Spleen (tissue), 7 donors: ENCODE measurements around the gene PRR23E.

ENCODE experiments used
- CTCF ChIP-seq, 11 experiments: fragments of 200-600 bp in 7 of 11; fragments of 450-650 bp in 4 of 11; sonication (generic) in 4 of 11; IDR thresholded peaks in 8 of 11; conservative IDR thresholded peaks in 3 of 11; 1 replicate in 7 of 11; 2 replicates in 4 of 11; pipeline versions ENCODE4 v1.4.0 to v1.8.0; 2016 to 2021; ENCODE audit warnings: antibody characterized with exemption in 11 of 11, inconsistent platforms in 4 of 11, mild to moderate bottlenecking in 1 of 11
- POLR2A ChIP-seq, 3 donors: fragments of 450-650 bp; IDR thresholded peaks; one replicate each; pipeline ENCODE4 v1.5.1; 2017; ENCODE audit warnings: antibody characterized with exemption in 3 of 3, mild to moderate bottlenecking in 1 of 3
- donor health status: DM: no; HTN: no; CAD: no; lungs with moderate emphysema.
- donor health status: DM: no; HTN: no; CAD: no.
- donor health status: DM: no; HTN: no; CAD: no.

DNA sequence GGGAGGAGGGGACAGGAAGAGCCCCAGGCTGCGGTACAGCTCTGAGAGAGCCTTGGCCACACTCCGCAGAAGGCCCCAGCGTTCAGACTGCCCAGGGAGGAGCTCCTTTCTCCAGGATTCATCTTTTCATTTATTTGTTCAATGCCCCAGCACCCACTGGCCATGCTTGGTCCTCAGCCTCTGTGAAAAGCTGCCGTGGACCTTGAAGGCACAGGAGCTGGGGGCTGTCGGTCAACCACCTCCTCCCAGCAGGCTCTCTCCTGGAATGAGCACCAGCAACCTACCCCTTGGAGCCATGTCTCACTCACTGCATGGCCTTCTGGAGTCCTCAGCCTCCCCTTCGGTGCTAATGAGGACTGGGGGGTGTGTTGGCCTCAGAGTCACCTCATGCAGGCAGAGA, 21.6 kb upstream of the PRR23E start:
- TF ChIP-seq CTCF (IDR thresholded peaks at IDR 0.05 in 8 of 11, conservative IDR thresholded peaks at IDR 0.05 in 3 of 11) (no peak), POLR2A (IDR thresholded peaks at IDR 0.05) (no peak)
